RWPE2 (cell line): ENCODE data around the gene NEFH.
"Not testable (repeated sequence)": the region's sequence is repeated elsewhere in the genome, so short reads cannot be mapped to it uniquely, and the experiment has no call there.

Experiments
- ATAC-seq: fragments of 200-7000 bp; cut with Tn5 transposase; 3 replicates; pipeline ENCODE4 v1.9.1; 2021; ENCODE audit warnings: low read depth
- DNase-seq: peaks from one replicate; pipeline ENCODE4 v3.0.0-alpha.2; 2020; ENCODE audit warnings: low spot score
- H3K27ac ChIP-seq: fragments of 450-650 bp; 2 replicates; pipeline ENCODE4 v1.5.1; 2017; ENCODE audit warnings: mild to moderate bottlenecking; ENCODE audit not compliant: poor library complexity, severe bottlenecking
- H3K27me3 ChIP-seq: fragments of 250-450 bp; sonication (Bioruptor Pico); 2 replicates; pipeline ENCODE4 v1.5.1; 2021; ENCODE audit warnings: mild to moderate bottlenecking, moderate library complexity; ENCODE audit not compliant: insufficient read depth, poor library complexity, severe bottlenecking
- H3K36me3 ChIP-seq: fragments of 250-450 bp; sonication (Bioruptor Pico); 2 replicates; pipeline ENCODE4 v1.5.1; 2020; ENCODE audit warnings: low read depth, mild to moderate bottlenecking, moderate library complexity
- H3K4me1 ChIP-seq: fragments of 250-450 bp; sonication (Bioruptor Pico); 2 replicates; pipeline ENCODE4 v1.5.1; 2021; ENCODE audit warnings: mild to moderate bottlenecking, moderate library complexity; ENCODE audit not compliant: insufficient read depth, poor library complexity, severe bottlenecking
- H3K4me3 ChIP-seq: fragments of 250-450 bp; sonication (Bioruptor Pico); 2 replicates; pipeline ENCODE4 v1.5.1; 2021; ENCODE audit warnings: mild to moderate bottlenecking, moderate library complexity; ENCODE audit not compliant: severe bottlenecking
- H3K9me3 ChIP-seq: fragments of 250-450 bp; sonication (Bioruptor Pico); 2 replicates; pipeline ENCODE4 v1.5.1; 2021; ENCODE audit warnings: mild to moderate bottlenecking, moderate library complexity; ENCODE audit not compliant: severe bottlenecking
- TF ChIP-seq, protein P1 (sequence below): fragments of 450-650 bp; IDR thresholded peaks from one replicate; pipeline ENCODE4 v1.5.1; 2017; ENCODE audit warnings: mild to moderate bottlenecking, moderate library complexity; ENCODE audit not compliant: poor library complexity, severe bottlenecking

NEFH gene

GRCh38 chr22:29435236-29436136, 44.5 kb upstream of the NEFH start:
- H3K36me3 ChIP-seq = no peaks in the 10 kb centered on the region
- no peaks in the 10 kb centered on the region for H3K9me3 ChIP-seq
- TF ChIP-seq, protein P1, sequence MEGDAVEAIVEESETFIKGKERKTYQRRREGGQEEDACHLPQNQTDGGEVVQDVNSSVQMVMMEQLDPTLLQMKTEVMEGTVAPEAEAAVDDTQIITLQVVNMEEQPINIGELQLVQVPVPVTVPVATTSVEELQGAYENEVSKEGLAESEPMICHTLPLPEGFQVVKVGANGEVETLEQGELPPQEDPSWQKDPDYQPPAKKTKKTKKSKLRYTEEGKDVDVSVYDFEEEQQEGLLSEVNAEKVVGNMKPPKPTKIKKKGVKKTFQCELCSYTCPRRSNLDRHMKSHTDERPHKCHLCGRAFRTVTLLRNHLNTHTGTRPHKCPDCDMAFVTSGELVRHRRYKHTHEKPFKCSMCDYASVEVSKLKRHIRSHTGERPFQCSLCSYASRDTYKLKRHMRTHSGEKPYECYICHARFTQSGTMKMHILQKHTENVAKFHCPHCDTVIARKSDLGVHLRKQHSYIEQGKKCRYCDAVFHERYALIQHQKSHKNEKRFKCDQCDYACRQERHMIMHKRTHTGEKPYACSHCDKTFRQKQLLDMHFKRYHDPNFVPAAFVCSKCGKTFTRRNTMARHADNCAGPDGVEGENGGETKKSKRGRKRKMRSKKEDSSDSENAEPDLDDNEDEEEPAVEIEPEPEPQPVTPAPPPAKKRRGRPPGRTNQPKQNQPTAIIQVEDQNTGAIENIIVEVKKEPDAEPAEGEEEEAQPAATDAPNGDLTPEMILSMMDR = no peak
- no peak for DNase-seq
- H3K27ac ChIP-seq = no peak overlapping the region
- peaks cover 6% of the 10 kb centered on the region for H3K27me3 ChIP-seq
- no peak overlapping the region for H3K4me3 ChIP-seq
- no peak for ATAC-seq
- H3K4me1 ChIP-seq = no peaks in the 10 kb centered on the region

- H3K4me3 ChIP-seq, H3K36me3 ChIP-seq, H3K27me3 ChIP-seq, H3K9me3 ChIP-seq, H3K4me1 ChIP-seq, ATAC-seq, DNase-seq, H3K27ac ChIP-seq: not testable (repeated sequence)
Observed at GRCh38 chr22:29438283-29438682, 41.7 kb upstream of the NEFH start, which contains the start of gene RFPL1. TSS of gene RFPL1 (plus strand) at chr22:29438583.

DNA sequence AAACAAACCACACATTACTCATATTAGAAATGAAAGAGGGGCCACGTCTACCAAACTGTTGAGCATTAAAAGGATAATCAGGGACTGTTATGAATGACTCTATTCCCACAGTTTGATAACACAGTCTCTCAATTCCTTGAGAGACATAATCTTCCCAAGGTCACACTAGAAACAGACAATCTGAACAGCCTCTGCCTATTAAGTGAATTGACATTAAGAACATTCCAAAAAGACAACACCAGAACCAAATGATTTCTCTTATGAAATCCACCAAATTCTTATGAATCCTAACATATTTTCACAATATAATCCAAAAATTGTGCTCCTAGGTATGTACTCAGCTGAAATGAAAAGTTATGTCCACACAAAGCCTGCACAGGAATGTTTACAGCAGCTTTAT, 37.0 kb upstream of the NEFH start:
- no peaks in the 10 kb centered on the region for H3K36me3 ChIP-seq
- no peak overlapping the region for H3K27ac ChIP-seq
- ATAC-seq (no peak), DNase-seq (no peak)
- TF ChIP-seq, protein P1 = no peak
- H3K9me3 ChIP-seq = no peaks in the 10 kb centered on the region
- no peaks in the 10 kb centered on the region for H3K27me3 ChIP-seq
- no peaks in the 10 kb centered on the region for H3K4me1 ChIP-seq
- H3K4me3 ChIP-seq = no peak overlapping the region

- no peaks in the 10 kb centered on the region for H3K27me3 ChIP-seq
- DNase-seq (no peak), ATAC-seq (no peak)
- H3K9me3 ChIP-seq = no peaks in the 10 kb centered on the region
- no peak overlapping the region for H3K4me3 ChIP-seq
- H3K4me1 ChIP-seq = no peaks in the 10 kb centered on the region
- TF ChIP-seq, protein P1 = no peak
- H3K36me3 ChIP-seq = no peaks in the 10 kb centered on the region
- no peak overlapping the region for H3K27ac ChIP-seq
Observed at GRCh38 chr22:29443452-29443851, 36.6 kb upstream of the NEFH start.

DNA sequence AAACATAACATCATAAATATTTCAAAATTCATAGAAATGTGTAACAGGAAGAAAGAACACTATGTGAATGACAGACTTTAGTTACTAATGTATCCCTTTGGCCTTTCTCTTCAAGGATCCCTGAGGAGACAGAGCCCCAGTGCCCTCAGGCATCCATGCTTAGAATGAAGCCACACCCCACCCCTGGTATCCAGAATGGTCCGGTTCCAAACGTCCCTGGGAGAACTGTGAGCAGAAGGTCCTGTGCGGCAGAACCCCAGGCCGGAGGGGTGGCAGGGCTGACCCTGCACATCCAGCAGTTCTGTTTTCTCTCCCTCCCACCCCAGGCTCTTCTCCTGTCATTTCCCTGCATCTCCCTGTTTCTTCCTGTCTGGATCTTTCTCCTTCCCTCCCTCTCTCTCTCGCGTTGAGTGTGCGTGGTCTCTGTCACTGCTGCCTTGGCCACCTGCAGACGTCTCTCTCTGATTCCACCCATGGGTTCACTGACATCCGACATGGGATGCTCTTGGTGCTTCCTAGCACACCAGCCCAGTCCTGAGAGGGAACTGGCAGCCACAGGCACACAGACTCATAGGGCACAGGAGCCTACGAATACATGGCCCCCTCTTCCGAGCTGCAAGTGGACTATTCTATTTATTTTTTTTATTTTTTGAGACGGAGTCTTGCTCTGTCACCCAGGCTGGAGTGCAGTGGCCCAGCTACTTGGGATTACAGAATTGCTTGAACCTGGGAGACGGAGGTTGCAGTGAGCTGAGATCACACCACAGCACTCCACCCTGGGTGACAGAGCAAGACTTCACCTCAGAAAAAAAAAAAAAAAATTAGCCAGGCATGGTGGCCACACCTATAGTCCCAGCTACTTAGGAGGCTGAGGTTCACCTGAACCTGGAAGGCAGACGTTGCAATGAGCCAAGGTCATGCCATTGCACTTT, 35.9 kb upstream of the NEFH start:
- Histone ChIP-seq H3K4me3 (no peak overlapping the region), H3K4me1 (no peaks in the 10 kb centered on the region), H3K27ac (no peak overlapping the region), H3K9me3 (no peaks in the 10 kb centered on the region), H3K27me3 (no peaks in the 10 kb centered on the region), H3K36me3 (no peaks in the 10 kb centered on the region)
- no peak for ATAC-seq
- DNase-seq = no peak
- TF ChIP-seq, protein P1 = no peak
